ENCODE data around the gene CTSO.

CTSO gene

DNA sequence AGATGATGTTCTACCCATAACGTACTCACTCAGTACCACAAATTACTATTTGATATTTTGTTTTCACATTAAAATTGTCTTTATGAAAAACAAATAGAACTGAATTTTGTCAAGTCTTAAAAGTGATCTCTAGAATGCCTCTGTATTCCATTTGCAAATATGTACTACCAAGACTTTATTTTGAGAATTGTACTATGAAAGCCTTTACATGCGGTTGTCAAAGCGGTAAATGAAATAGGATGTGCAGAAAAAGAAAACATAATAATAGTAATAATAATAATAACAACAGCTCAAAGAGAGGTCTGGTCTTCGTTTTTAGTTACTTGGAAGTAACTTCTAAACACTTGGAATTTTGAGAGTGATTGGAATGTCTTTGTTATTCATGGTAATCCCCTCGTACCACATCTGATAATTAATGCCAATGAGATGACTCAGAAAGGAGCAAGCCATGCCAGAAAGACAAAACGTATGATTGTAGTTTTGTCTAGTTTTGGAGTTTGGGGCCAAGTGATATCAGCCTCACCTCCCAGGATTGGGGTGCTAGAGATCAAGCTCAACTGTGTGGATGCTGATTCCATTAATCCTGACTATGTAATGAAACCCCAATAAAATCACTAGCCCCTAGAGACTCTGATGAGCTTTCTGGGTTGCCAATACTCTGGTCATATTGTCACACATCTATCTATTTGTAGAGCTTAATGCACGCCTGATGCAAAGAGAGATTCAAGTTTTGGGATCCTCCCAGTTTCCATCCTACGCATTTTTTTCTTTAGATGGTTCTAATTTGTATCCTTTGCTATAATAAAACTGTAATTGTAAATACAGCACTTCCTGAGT, 20.2 kb upstream of the CTSO start:
- TF ChIP-seq POLR2AphosphoS5 (IDR thresholded peaks at IDR 0.05; ENCODE audit: low read depth, low read length) (no peak), POLR2A (IDR thresholded peaks at IDR 0.05; ENCODE audit: low read depth, low read length) (no peak), TAF1 (IDR thresholded peaks at IDR 0.05; ENCODE audit: borderline replicate concordance, low read depth, low read length) (no peak)
- peak; percentile 63 for FAIRE-seq
- no peak for DNase-seq (ENCODE audit: insufficient read length)

DNA sequence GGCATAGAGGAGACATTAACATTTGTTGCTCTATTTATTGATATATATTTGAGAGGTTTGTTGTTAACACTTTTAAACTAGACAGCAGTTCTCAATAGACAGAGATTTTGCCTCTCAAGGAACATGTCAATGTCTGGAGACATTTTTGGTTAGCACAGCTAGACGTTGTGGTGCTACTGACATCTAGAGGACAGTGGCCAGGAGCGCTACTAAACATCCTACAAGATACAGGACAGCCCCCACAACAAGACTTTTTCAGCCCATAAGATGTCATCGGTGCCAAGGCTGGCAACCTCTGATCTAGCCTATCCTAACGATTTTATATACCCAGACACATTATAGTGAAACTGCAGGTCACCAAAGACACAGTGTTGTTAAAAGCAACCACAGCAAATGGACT, 18.4 kb upstream of the CTSO start:
- DNase-seq (ENCODE audit: insufficient read length): no peak
- FAIRE-seq: no peak
- TF ChIP-seq POLR2AphosphoS5 (IDR thresholded peaks at IDR 0.05; ENCODE audit: low read depth, low read length) (no peak), POLR2A (IDR thresholded peaks at IDR 0.05; ENCODE audit: low read depth, low read length) (no peak), TAF1 (IDR thresholded peaks at IDR 0.05; ENCODE audit: borderline replicate concordance, low read depth, low read length) (no peak)

DNA sequence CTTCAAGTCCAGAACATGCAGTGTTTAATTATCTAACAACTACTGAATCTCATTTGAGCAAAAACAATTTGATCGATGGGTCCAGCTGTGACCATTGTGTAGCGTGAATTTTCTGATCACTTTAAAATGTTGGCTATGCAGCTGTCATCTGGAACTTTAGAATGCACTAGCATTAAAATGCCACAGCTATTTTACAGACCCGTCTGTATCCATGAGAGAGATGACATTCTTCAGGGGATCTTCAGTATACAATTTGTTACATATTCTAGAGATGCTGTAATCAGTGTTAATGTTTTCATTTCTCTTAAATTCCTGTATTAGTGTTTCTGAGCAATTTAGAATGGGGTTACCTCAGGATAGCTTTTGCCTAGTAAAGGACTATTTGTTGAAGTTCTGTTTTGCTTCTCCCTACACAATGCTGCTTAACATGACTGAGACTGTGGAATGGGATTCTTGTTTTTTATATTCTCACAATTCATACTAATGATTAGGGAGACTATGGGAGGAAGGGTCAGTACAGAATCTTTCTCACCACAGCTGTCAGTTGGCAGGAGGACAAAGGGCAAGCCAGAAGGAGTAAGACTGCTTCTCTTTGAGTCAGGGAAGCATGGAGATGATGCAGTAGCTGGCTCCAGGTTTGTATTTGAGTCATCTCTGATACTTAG, 13.2 kb upstream of the CTSO start:
- no peak for DNase-seq (ENCODE audit: insufficient read length)
- no peak for TF ChIP-seq POLR2A (IDR thresholded peaks at IDR 0.05; ENCODE audit: low read depth, low read length)
- no peak for TF ChIP-seq POLR2AphosphoS5 (IDR thresholded peaks at IDR 0.05; ENCODE audit: low read depth, low read length)
- no peak for TF ChIP-seq TAF1 (IDR thresholded peaks at IDR 0.05; ENCODE audit: borderline replicate concordance, low read depth, low read length)

DNA sequence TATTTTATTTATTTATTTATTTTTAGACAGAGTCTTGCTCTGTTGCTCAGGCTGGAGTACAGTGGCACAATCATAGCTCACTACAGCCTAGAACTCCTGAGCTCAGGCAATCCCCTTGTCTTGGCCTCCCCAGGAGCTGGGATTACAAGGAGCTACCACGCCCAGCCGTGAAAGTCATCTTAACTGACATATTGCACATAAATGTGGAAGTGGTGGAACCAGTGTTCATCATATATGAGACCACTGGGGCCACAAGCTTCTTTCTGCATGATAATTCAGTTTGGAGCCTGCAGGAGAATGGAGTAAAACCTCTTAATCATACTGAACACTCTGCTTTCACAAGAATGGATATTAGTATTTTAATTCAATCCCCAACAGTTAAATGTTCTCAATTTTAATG, 12.5 kb upstream of the CTSO start:
- FAIRE-seq: no peak

More for the DNA sequence above, 13.2 kb upstream of the CTSO start:
- no peak for FAIRE-seq

DNA sequence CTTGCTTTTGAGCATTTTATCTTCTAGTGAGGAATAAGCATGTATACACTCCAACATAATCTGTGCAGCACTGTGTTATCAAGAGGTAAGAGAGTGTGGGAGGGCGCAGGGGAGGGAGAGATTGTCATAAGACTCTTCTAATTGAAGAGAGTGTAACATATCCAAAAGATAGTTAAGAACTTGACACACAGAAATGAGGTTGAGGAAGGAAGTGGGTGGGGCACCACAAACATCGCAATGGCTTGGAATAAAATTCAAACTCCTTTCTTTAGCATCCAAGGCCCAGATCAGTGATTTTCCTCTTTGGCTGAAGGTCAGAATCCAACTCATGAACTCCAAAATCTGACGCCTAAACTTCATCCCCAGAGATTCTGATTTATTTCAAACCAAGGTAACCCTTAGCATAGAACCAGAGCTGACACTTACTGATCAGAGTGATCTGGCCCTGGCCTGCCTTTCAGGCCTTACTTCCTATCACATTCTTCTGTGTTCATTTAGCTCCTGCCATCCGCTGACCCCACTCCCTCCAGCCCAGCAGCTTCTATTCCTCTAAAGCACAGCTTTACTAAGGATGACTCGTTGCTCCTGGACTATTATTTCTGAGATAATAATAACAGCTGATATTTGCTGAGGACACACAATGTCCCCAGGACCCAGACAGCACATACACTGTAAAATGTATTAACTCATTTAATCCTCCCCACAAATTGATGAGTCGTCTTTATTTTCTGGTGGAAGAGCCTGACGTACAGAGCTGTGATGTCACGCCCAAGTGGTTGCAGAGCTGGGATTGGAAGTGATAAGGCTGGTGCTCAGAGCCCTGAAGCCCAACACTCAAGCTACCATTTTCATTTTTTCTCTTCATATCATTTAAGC, 10.6 kb upstream of the CTSO start:
- FAIRE-seq: no peak
- TF ChIP-seq TAF1 (IDR thresholded peaks at IDR 0.05; ENCODE audit: borderline replicate concordance, low read depth, low read length): no peak
- TF ChIP-seq POLR2A (IDR thresholded peaks at IDR 0.05; ENCODE audit: low read depth, low read length): no peak
- TF ChIP-seq POLR2AphosphoS5 (IDR thresholded peaks at IDR 0.05; ENCODE audit: low read depth, low read length): no peak
- no peak for DNase-seq (ENCODE audit: insufficient read length)

More for the DNA sequence above, 12.5 kb upstream of the CTSO start:
- TF ChIP-seq POLR2A (IDR thresholded peaks at IDR 0.05; ENCODE audit: low read depth, low read length): no peak
- DNase-seq (ENCODE audit: insufficient read length): no peak

DNA sequence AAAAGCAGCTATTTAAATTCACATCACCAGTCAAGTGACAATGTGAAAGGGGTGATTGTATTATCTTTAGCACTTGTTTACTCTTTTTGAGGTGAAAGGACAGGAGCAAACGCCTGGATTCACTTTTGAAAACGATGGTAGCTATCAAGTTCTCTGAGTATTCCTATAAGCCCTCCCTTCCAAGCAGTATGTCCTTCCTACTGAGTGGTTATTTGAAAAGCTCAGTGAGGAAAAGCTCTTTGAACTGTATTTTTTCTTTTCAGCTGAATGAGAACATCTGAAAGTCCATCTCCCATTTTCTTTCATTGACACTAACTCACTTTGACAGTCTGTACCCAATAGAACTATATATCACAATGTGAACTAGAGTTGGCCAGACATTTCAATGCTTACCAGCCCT, 9.1 kb upstream of the CTSO start:
- TF ChIP-seq POLR2A (IDR thresholded peaks at IDR 0.05; ENCODE audit: low read depth, low read length): no peak
- no peak for TF ChIP-seq TAF1 (IDR thresholded peaks at IDR 0.05; ENCODE audit: borderline replicate concordance, low read depth, low read length)
- TF ChIP-seq POLR2AphosphoS5 (IDR thresholded peaks at IDR 0.05; ENCODE audit: low read depth, low read length): no peak
- DNase-seq (ENCODE audit: insufficient read length) (no peak), FAIRE-seq (no peak)

DNA sequence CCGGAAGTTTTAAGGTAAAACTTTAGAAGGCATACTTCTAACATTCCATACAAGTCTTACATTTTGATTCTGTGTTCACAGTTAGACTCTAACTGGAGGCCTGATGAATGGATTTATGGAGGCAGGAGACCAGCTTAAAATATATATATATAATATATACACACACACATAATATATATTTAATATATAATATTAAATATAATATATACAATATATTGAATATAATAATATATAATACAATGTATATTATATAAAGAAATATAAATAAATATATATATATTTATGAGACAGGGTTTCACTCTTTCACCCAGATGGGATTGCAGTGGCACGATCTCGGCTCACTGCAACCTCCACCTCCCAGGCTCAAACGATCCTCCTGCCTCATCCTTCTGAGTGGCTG, 7.9 kb upstream of the CTSO start:
- no peak for FAIRE-seq
- no peak for TF ChIP-seq POLR2AphosphoS5 (IDR thresholded peaks at IDR 0.05; ENCODE audit: low read depth, low read length)
- TF ChIP-seq POLR2A (IDR thresholded peaks at IDR 0.05; ENCODE audit: low read depth, low read length): no peak
- TF ChIP-seq TAF1 (IDR thresholded peaks at IDR 0.05; ENCODE audit: borderline replicate concordance, low read depth, low read length): no peak
- no peak for DNase-seq (ENCODE audit: insufficient read length)

DNA sequence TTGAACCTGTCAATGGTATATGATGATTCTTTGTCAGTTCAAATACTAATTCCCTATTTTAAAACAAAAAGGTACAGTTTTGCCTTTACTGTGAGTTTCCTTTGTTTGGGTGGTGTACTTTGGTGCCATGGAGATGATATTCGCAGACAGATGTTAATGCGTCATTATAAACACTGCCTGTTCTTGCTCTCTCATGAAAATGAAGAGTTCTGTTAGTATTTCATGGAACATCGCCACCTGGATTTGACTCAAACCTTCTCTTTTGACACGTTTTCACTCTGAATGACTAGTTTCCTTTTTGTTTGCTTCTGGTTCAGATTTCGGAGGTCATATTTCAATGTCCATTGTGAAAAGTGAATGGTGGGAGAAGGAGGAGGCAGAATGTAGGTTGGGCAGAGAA, 6.9 kb upstream of the CTSO start:
- no peak for DNase-seq (ENCODE audit: insufficient read length)
- no peak for TF ChIP-seq POLR2AphosphoS5 (IDR thresholded peaks at IDR 0.05; ENCODE audit: low read depth, low read length)
- TF ChIP-seq TAF1 (IDR thresholded peaks at IDR 0.05; ENCODE audit: borderline replicate concordance, low read depth, low read length): no peak
- no peak for TF ChIP-seq POLR2A (IDR thresholded peaks at IDR 0.05; ENCODE audit: low read depth, low read length)

DNA sequence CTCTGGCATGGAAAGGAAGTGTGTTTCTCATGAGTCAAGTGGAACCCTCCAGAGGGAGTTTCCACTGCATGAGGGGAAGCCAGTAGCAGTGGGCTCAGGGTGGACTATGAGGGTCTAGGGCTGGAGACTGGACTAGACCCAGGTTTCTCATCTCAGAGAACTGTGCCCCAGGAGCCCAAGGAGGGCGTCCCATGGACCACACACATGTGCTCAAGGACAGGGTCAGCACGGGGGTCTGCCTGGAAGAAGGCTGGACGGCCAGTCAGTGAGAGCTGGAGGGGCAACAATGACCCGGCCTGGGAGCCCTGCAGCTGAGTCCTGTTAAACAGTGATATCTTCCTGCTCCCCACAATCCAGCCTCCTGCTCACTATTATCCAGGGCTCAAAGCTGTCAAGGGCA, 5.8 kb upstream of the CTSO start:
- DNase-seq (ENCODE audit: insufficient read length) (no peak), FAIRE-seq (no peak)
- TF ChIP-seq POLR2A (IDR thresholded peaks at IDR 0.05; ENCODE audit: low read depth, low read length): no peak
- no peak for TF ChIP-seq POLR2AphosphoS5 (IDR thresholded peaks at IDR 0.05; ENCODE audit: low read depth, low read length)
- TF ChIP-seq TAF1 (IDR thresholded peaks at IDR 0.05; ENCODE audit: borderline replicate concordance, low read depth, low read length): no peak

More for the DNA sequence above, 6.9 kb upstream of the CTSO start:
- no peak for FAIRE-seq

DNA sequence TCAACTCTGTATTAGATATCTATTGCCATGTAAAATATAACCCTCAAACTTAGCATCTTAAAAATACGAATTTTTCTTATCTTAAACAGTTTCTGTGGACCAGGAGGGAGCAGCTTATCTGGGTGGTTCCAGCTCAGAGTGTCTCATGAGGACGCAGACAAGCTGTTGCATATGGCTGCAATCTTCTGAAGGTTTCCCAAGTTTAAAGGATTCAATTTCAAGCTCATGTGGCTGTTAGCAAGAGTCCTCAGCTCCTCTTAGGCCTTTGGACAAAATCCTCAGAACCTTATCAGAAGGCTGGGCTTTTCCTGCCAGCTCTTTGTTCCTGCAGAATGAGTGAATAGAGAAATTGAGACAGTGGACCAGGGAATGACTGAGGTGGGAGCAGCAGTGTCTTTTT, 2.8 kb upstream of the CTSO start:
- FAIRE-seq (no peak), DNase-seq (ENCODE audit: insufficient read length) (no peak)
- no peak for TF ChIP-seq POLR2A (IDR thresholded peaks at IDR 0.05; ENCODE audit: low read depth, low read length)
- no peak for TF ChIP-seq TAF1 (IDR thresholded peaks at IDR 0.05; ENCODE audit: borderline replicate concordance, low read depth, low read length)
- TF ChIP-seq POLR2AphosphoS5 (IDR thresholded peaks at IDR 0.05; ENCODE audit: low read depth, low read length): no peak

DNA sequence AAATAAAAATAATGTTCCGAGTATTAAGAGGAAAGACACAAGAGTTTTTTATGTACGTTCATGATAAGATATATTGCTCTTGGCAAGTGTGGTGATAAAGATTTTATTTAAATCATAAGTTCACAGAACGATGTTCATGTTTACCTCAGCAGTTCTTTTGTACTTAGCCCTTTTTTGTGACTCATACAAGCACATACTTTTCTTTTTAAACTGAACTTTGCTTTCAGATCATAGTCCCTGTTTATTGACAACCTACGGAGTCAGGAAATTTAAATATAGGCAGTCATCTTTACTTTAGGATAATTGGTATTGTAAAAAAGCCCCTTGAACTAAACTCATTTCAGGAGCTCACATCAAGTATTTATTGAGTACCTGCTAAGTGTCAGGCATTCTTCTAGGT, 1.3 kb upstream of the CTSO start:
- TF ChIP-seq TAF1 (IDR thresholded peaks at IDR 0.05; ENCODE audit: borderline replicate concordance, low read depth, low read length): no peak
- no peak for TF ChIP-seq POLR2AphosphoS5 (IDR thresholded peaks at IDR 0.05; ENCODE audit: low read depth, low read length)
- DNase-seq (ENCODE audit: insufficient read length): no peak
- no peak for FAIRE-seq
